Left ventricle myocardium inferior (tissue), 1 donor: Measurements from ENCODE around the gene PCDHGB1. TPM values are rescaled to one million over a fixed set of nuclear protein-coding genes. Genes with fewer than 3 reads are reported as not detected.

ENCODE experiments used
- DNase-seq: peaks from one replicate; pipeline ENCODE4 v3.0.0-alpha.2; 2020
- H3K27ac ChIP-seq: fragments of 200-600 bp; replicated peaks from 2 replicates; pipeline ENCODE4 v1.8.0; 2021
- H3K27me3 ChIP-seq: fragments of 200-600 bp; 2 replicates; pipeline ENCODE4 v1.8.0; 2021; ENCODE audit warnings: low read depth
- H3K36me3 ChIP-seq: fragments of 200-600 bp; 2 replicates; pipeline ENCODE4 v1.8.0; 2021
- H3K4me1 ChIP-seq: fragments of 200-600 bp; 2 replicates; pipeline ENCODE4 v1.8.0; 2021
- H3K4me3 ChIP-seq: fragments of 200-600 bp; 2 replicates; pipeline ENCODE4 v1.8.0; 2021; ENCODE audit warnings: mild to moderate bottlenecking, moderate library complexity
- H3K9me3 ChIP-seq: fragments of 200-600 bp; replicated peaks from 2 replicates; pipeline ENCODE4 v1.8.0; 2021
- intact Hi-C: fragments of 100-400 bp; cut with micrococcal nuclease; formaldehyde crosslinking; loops from one replicate; pipeline ENCODE4 v1.11.0; 2022
- total RNA-seq: library from RNA; stranded (reverse); fragmentation: NEBNext Ultra II Directional; extraction: Animal tissue kit (Norgen Biotek cat#: 25700); gene quantifications from one replicate; pipeline ENCODE4 v1.2.1, GENCODE V29; 2021
- TF ChIP-seq, protein P1 (sequence below): fragments of 200-600 bp; IDR thresholded peaks from 2 replicates; pipeline ENCODE4 v1.8.0; 2021; ENCODE audit warnings: antibody characterized with exemption, mild to moderate bottlenecking, borderline replicate concordance
- donor health status: DM: no; HTN: yes; CAD: no; lungs with severe emphysema.

The PCDHGB1 gene
- total RNA-seq, 1 donor from 2014 or later: 5.7 TPM

DNA sequence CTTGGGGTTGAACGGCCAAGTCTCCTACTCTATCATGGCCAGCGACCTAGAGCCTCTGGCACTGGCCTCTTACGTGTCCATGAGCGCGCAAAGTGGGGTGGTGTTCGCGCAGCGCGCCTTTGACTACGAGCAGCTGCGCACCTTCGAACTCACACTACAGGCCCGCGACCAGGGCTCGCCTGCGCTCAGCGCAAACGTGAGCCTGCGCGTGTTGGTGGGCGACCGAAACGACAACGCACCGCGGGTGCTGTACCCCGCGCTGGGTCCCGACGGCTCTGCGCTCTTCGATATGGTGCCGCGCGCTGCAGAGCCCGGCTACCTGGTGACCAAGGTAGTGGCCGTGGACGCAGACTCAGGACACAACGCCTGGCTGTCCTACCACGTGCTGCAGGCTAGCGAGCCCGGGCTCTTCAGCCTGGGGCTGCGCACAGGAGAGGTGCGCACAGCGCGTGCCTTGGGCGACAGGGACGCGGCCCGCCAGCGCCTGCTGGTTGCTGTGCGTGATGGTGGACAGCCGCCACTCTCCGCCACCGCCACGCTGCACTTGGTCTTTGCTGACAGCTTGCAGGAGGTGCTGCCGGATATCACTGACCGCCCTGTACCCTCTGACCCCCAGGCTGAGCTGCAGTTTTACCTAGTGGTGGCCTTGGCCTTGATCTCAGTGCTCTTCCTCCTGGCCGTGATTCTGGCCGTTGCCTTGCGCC, 49.8 kb downstream of the PCDHGB1 start:
- intact Hi-C loops: no loop called here
- peaks cover 23% of the 10 kb centered on the region for H3K36me3 ChIP-seq
- DNase-seq: no peak
- H3K4me3 ChIP-seq: peak overlapping the region; percentile 24
- no peak overlapping the region for H3K27ac ChIP-seq
- H3K9me3 ChIP-seq: peaks cover 93% of the 10 kb centered on the region
- TF ChIP-seq, protein P1, sequence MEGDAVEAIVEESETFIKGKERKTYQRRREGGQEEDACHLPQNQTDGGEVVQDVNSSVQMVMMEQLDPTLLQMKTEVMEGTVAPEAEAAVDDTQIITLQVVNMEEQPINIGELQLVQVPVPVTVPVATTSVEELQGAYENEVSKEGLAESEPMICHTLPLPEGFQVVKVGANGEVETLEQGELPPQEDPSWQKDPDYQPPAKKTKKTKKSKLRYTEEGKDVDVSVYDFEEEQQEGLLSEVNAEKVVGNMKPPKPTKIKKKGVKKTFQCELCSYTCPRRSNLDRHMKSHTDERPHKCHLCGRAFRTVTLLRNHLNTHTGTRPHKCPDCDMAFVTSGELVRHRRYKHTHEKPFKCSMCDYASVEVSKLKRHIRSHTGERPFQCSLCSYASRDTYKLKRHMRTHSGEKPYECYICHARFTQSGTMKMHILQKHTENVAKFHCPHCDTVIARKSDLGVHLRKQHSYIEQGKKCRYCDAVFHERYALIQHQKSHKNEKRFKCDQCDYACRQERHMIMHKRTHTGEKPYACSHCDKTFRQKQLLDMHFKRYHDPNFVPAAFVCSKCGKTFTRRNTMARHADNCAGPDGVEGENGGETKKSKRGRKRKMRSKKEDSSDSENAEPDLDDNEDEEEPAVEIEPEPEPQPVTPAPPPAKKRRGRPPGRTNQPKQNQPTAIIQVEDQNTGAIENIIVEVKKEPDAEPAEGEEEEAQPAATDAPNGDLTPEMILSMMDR: no peak
- H3K4me1 ChIP-seq: peaks cover 24% of the 10 kb centered on the region
- H3K27me3 ChIP-seq: no peaks in the 10 kb centered on the region

Other genes with a start within 250 kb of the PCDHGB1 start
- gene PCDHB3, start 249.6 kb upstream of the PCDHGB1 start, total RNA-seq: 0.77 TPM
- 0.80 TPM for gene PCDHB4, start 228.3 kb upstream of the PCDHGB1 start, total RNA-seq
- 2.3 TPM for gene PCDHB5, start 214.9 kb upstream of the PCDHGB1 start, total RNA-seq
- 0.14 TPM for gene PCDHB6, start 200.0 kb upstream of the PCDHGB1 start, total RNA-seq
- gene PCDHB7, start 177.5 kb upstream of the PCDHGB1 start, total RNA-seq: 0.55 TPM
- gene PCDHB8, start 172.3 kb upstream of the PCDHGB1 start, total RNA-seq: 2.1 TPM
- 1.4 TPM for gene PCDHB16, start 167.7 kb upstream of the PCDHGB1 start, total RNA-seq
- gene PCDHB9, start 162.9 kb upstream of the PCDHGB1 start, total RNA-seq: 1.2 TPM
- 0.63 TPM for gene PCDHB10, start 157.7 kb upstream of the PCDHGB1 start, total RNA-seq
- gene PCDHB11, start 150.5 kb upstream of the PCDHGB1 start, total RNA-seq: 0.77 TPM
- 0.69 TPM for gene PCDHB12, start 141.4 kb upstream of the PCDHGB1 start, total RNA-seq
- gene PCDHB13, start 136.2 kb upstream of the PCDHGB1 start, total RNA-seq: 2.5 TPM
- 1.9 TPM for gene PCDHB14, start 126.8 kb upstream of the PCDHGB1 start, total RNA-seq
- 2.8 TPM for gene PCDHB15, start 104.7 kb upstream of the PCDHGB1 start, total RNA-seq
- not detected for gene SLC25A2, start 46.0 kb upstream of the PCDHGB1 start, total RNA-seq
- gene TAF7, start 29.3 kb upstream of the PCDHGB1 start, total RNA-seq: 108 TPM
- gene PCDHGA1, start 19.6 kb upstream of the PCDHGB1 start, total RNA-seq: 3.1 TPM
- gene PCDHGA2, start 11.3 kb upstream of the PCDHGB1 start, total RNA-seq: 7.8 TPM
- 12.2 TPM for gene PCDHGA3, start 6.3 kb upstream of the PCDHGB1 start, total RNA-seq
- gene PCDHGA4, start 4.9 kb downstream of the PCDHGB1 start, total RNA-seq: 7.3 TPM
- gene PCDHGB2, start 9.9 kb downstream of the PCDHGB1 start, total RNA-seq: 8.8 TPM
- 4.9 TPM for gene PCDHGA5, start 14.1 kb downstream of the PCDHGB1 start, total RNA-seq
- 6.3 TPM for gene PCDHGB3, start 20.1 kb downstream of the PCDHGB1 start, total RNA-seq
- 5.6 TPM for gene PCDHGA6, start 23.8 kb downstream of the PCDHGB1 start, total RNA-seq
- 5.8 TPM for gene PCDHGA7, start 32.6 kb downstream of the PCDHGB1 start, total RNA-seq
- 4.2 TPM for gene PCDHGB4, start 37.6 kb downstream of the PCDHGB1 start, total RNA-seq
- gene PCDHGA8, start 42.5 kb downstream of the PCDHGB1 start, total RNA-seq: 8.5 TPM
- gene PCDHGB5, start 47.8 kb downstream of the PCDHGB1 start, total RNA-seq: 6.0 TPM
- 3.9 TPM for gene PCDHGA9, start 52.7 kb downstream of the PCDHGB1 start, total RNA-seq
- 5.0 TPM for gene PCDHGB6, start 57.9 kb downstream of the PCDHGB1 start, total RNA-seq
- 5.0 TPM for gene PCDHGA10, start 62.9 kb downstream of the PCDHGB1 start, total RNA-seq
- 7.9 TPM for gene PCDHGB7, start 67.6 kb downstream of the PCDHGB1 start, total RNA-seq
- gene PCDHGA11, start 71.0 kb downstream of the PCDHGB1 start, total RNA-seq: 3.8 TPM
- 4.8 TPM for gene PCDHGA12, start 80.4 kb downstream of the PCDHGB1 start, total RNA-seq
- gene PCDHGC3, start 125.9 kb downstream of the PCDHGB1 start, total RNA-seq: 15.6 TPM
- 1.8 TPM for gene PCDHGC4, start 134.9 kb downstream of the PCDHGB1 start, total RNA-seq
- 2.9 TPM for gene PCDHGC5, start 139.0 kb downstream of the PCDHGB1 start, total RNA-seq